Erythroblast (primary cell): ENCODE data around the gene ATG7.

Source experiments
- DNase-seq, 2 experiments: peaks; one replicate each; lab custom pipeline; 2025; lab: John Stamatoyannopoulos, UW
- GATA1 ChIP-seq: IDR thresholded peaks from 2 replicates; pipeline ENCODE4 v1.6.1; 2011; ENCODE audit warnings: low read depth, mild to moderate bottlenecking, control low read depth, low read length, moderate library complexity
- POLR2A ChIP-seq: IDR thresholded peaks from 2 replicates; pipeline ENCODE4 v1.6.1; 2011; ENCODE audit warnings: mild to moderate bottlenecking, low read length

The ATG7 gene

DNA sequence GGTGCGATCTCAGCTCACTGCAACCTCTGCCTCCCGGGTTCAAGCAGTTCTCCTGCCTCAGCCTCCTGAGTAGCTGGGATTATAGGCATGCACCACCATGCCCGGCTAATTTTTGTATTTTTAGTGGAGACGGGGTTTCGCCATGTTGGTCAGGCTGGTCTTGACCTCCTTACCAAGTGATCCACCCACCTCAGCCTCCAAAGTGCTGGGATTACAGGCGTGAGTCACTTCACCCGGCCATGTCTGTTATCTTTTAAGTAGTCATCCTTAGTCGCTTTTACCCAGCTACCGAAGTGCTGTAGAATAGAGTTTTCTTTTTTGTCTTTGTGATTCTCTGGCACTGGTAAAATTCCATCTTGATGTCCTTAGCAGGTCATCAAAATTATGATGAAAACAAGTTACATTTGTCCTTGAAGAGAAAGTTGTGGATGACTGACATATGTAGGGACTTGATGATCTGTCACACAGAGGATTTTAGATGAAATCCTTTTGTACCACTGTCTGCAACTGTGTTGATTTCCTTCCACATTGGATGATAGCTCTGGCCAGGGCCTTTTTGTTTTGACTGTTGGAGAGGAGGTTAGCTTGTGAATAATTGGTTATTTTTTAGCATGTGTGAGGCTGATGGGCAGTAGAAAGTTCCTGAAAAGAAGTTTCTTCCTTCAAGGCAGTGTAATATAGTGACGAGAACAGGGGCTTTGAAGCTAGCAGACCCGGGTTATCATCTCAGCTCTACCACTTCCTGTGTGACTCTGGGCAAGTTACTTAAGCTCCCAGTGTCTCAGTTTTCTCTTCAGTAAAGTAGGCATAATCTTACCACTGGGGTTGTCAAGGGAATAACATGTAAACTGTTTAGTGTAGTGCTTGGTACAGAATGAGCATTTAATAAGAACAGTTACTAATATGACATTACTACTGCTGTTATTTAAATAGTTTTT is 18.8 kb downstream of the ATG7 start:
- TF ChIP-seq POLR2A (no peak), GATA1 (no peak)
- peak in 1 of 2 experiments; percentile 34 for DNase-seq

DNA sequence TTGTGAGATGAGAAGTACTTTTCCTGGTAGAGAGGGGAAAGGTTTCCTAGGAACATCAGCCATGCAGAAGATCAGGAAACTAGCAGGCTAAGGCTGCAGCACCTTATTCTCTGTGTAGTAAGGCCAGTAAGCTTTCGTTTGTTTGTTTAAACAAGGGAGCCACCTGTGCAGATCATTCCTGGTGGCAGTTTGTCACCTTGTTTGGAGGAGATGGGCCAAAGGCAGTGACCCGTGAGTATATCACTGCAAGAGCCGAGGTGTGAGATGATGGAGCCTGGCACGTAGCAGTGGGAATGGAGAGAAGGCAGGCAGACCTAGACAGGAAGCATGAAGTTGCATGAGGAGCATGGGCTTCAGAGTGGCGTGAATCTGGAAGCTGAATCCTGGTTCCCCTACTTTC is 19.6 kb downstream of the ATG7 start:
- TF ChIP-seq POLR2A (no peak), GATA1 (no peak)
- DNase-seq = no peak

DNA sequence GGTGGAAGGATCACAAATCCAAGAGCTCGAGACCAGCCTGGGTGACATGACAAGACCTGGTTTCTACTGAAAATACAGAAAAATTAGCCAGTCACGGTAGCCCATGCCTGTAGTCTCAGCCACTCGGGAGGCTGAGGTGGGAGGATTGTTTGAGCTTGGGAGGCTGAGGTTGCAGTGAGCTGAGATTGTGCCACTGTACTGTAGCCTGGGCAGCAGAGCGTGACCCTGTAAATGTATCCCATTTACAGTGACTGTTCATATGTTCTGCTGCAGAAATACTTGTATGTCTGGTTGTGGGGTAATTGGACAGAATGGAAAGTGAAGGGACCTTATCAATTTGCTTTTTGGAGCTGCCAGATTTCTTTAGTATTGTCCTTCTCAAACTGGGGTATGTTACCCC is 24.9 kb downstream of the ATG7 start:
- DNase-seq = no peak
- TF ChIP-seq GATA1 (no peak), POLR2A (no peak)

DNA sequence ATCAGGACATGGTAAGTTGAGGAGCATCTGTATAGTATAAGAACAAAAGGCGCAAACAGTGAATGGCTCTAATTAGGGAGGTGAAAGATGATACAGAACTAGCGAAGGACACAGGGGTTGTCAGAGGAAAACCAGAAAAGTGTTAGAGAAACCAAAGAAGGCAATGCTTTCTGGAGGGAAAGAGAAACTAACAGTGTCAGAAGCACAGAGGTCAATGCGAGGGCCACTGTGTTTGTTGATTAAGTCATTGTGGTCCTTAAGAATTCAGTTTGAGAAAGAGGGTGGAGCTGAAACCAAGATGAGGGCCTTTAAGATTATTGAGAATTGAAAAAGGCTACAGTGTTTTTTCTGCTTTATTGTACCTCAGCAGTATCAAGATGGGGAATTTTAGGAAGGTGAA is 28.8 kb downstream of the ATG7 start:
- TF ChIP-seq GATA1 = no peak
- no peak for TF ChIP-seq POLR2A
- no peak for DNase-seq

DNA sequence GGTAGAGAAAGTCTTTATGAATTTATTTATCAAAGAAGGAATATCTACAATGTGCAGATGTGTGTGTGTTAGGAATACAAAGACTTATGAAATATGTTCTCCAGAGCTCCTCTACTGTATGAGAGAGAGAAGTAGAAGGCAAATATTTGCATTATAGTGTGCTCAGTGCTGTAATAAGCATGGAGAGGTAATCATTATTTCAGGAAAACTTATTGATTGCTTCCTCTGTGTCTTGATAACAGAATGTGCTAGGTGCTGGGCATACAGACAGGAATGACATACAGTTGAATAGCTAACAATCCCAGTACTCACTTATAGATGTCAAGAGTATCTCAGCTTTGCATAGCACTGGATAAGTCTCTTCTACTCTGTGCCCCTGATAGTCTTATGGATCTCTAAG is 30.2 kb downstream of the ATG7 start:
- DNase-seq = no peak

DNA sequence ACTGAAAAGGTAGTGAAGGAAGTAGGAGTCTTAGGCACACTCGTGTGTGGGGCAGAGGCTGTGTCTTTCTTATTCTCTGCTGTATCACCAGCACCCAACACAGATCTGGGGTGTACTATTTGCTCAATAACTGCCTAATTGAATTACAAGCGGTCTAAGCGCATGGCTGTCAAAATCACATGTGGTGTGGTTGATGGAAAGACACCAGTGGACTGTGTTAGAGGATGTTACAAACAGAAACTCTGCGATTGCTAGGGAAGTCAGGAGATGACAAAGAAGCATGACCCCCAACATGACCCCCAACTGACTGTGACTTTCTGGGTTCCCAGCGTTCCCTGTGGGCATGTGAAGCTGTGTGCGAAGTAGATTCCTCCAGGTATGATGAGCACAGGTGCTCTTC is 32.0 kb downstream of the ATG7 start:
- no peak for TF ChIP-seq POLR2A
- DNase-seq = no peak

More for the DNA sequence above, 30.2 kb downstream of the ATG7 start:
- no peak for TF ChIP-seq GATA1
- no peak for TF ChIP-seq POLR2A

DNA sequence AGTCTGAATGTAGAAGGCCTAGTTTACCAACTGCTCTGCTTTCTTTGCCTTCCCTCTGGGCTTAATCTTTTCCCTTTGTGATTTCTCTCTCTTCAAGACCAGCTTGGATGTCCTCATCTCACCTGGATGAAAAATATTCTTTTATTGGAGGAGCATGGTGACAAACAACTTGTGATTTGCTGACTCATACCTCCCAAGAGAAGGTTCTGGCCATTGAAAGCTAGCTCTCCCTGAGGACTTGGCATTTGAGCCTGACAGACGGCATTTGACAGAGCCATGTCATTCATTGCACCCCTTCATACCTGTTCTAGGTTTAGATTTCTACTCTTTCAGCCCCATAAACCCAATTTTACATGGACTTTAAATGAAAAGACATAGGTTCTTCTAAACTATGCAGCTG is 33.3 kb downstream of the ATG7 start:
- DNase-seq = no peak
- TF ChIP-seq POLR2A (no peak), GATA1 (no peak)

DNA sequence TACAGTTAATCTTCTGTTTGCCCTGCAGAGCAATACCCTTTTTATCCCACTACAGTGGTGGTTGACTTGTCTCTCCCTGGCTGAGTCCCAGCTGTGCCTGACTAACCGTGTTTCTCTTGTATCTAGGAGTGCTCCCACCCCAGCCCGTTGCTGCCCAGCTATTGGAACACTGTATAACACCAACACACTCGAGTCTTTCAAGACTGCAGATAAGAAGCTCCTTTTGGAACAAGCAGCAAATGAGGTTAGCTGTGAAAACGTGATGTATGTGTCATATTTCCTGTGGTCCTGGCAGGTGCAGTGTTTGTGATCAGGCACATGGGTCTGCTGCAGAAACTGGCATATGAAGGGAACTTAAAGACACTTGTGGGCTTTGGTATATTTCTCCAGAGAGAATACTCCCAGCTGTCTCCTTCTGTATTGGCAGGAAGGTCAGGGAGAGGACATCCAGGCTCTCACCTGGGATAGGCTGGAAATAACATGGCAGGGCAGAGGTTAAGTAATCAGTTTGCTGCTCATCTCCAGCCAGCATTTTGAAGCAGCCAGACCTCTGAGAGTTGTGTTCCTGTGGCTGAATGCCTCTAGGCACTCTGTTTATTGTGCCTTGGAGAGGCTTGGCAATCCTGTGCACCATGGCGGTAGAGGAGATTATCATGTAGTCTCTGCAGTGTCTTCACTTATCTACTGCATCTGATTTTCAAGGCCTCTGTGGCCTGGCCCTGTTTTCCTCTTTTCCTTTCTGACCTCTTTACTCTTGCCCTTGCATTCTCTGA is 34.8 kb downstream of the ATG7 start:
- TF ChIP-seq POLR2A (no peak), GATA1 (no peak)
- DNase-seq = no peak

DNA sequence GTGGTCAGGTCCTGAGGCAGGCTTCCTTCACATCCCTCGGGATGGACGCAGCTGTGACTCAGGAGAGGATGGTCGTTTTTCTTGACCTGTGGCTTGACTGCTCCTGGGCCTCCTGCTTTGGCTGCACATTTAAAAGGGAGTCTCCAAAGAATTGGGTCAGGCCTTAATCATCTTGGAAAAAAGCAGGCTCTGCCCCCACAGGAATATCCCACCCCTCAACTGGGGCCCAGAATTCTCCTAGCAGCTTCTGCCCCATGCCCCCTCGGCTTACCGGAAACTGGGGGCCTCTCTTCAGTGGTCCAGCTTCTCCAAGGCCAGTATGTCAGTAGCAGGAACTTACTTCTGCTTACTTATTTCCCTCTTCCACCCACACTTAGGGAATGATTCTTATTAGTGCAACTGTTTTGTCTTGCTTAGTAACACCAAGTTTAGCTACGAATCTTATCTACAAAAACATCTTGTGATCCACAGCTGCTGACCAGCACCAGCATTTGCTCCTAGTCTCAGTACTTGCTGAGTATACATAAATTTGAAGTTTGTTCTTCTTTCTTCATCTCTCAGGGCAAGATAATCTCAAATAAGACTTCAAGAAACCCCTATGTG is 35.7 kb downstream of the ATG7 start:
- TF ChIP-seq GATA1 = no peak
- TF ChIP-seq POLR2A = no peak
- no peak for DNase-seq

DNA sequence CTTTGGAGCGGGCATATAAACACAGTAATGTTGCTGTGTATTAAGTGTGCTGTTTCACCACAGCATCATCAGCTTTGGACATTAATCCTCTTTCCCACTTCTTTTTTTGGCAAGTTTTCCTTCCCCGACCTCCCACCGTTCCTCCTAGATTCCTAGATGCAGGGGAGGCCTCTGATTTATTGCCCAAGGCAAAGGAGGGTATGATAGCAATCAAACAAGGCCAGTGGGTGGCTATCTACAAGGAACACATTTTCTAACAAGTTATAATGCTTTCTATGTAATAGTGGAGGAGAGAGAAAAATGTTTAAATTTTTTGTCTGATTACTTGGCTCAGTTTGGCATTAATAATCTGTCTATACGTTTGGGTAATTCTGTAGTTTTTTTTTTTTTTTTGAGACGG is 38.1 kb downstream of the ATG7 start:
- TF ChIP-seq GATA1 = no peak
- no peak for TF ChIP-seq POLR2A

DNA sequence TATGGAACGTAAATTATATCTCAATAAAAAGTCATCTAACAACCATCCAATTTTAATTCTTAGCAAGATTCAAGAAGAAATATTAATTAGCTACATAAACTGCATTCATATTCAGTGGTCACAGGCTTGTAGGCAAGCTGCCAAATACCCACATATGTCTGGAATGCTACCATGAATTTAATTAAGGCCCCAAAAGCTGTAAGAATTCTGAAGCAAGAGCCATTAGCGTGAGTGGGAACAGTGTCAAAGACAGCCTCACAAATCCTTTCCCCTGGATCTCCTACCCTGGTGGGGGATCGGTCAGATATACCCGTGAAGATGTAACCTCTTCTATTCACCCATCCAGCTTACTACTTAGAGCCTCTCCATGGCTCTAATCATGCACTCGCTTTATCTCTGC is 40.0 kb downstream of the ATG7 start:
- no peak for DNase-seq
- TF ChIP-seq GATA1 = no peak
- no peak for TF ChIP-seq POLR2A

More for the DNA sequence above, 38.1 kb downstream of the ATG7 start:
- DNase-seq = no peak

DNA sequence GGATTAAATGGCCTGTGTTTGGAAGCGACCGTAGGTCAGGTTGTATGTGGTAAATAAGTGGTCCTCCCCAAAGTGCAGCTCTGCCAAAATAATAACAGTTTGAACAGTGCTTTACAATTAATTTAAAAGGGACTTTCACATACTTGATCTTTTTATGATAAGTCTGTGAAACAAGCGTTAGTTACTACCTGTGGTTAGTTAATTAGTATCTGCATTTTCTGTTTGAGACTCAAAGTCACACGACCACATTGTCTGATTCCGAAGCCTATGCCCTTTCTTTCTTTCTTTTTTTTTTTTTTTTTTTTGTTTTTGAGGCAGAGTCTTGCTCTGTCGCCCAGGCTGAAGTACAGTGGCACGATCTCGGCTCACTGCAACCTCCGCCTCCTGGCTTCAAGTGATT is 45.1 kb downstream of the ATG7 start:
- TF ChIP-seq POLR2A = no peak
- TF ChIP-seq GATA1 = no peak
- DNase-seq = no peak

DNA sequence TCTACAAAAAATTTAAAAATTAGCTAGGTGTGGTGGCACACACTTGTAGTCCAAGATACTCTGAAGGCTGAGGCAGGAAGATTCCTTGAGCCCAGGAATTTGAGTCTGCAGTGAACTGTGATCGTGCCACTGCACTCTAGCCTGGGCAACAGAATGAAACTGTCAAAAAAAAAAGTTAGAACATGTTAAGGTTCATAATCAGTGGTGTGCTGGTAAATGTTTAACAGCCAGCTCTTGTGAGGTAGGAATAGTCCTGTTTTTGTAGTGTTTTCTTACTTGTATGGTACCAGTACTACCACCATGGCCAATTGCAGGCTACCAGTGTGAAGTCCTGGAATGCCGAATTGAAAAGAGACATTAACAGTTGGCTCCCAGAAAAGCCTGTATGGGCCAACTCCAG is 50.7 kb downstream of the ATG7 start:
- no peak for DNase-seq
- TF ChIP-seq GATA1 = no peak
- TF ChIP-seq POLR2A = no peak

DNA sequence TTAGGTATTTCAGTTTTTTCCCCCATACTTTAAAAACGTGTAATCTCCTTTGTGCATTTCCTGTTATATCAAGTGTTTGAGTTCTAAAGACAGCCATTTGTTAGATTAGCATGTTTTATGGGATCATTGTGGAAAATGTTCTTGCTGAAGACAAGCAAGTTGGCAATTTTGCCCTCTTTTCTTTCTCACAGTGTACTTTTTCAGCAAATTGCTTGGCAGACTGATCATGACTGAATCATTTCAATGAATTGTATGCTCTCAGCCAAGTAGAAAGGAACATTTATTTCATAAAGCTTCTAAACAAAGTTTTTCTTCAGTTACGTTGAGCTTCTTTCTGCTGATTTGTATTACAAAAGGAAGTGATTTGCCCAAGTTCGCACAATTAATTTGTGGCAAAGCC is 51.6 kb downstream of the ATG7 start:
- no peak for DNase-seq
- no peak for TF ChIP-seq POLR2A
- TF ChIP-seq GATA1 = no peak

DNA sequence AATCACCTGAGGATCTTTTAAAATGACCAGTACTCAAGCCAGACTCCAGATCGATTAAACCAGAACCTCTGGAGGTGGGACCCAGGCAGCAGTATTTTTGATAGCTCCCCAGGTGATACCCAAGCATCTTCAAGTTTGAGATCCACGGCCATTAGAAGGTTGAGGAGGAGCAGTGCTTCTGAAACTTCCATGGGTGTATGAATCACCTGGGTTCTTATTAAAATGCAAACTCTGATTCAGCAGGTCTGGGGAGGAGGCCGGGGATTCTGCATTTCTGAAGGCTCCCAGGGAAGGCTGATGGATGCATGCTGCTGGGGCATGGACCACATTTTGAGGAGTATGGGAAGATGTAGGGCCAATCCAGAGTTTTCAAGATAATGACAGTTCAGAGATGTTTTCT is 55.4 kb downstream of the ATG7 start:
- no peak for DNase-seq
- TF ChIP-seq GATA1 (no peak), POLR2A (no peak)
